Stimulated activated CD8-positive, alpha-beta memory T cell treated with anti-CD3 and anti-CD28 coated beads, Interleukin-4, amount 100 ng/mL, for 24 hours (primary cell): ENCODE data around the gene PIP4K2C.

ENCODE experiments used
- DNase-seq: peaks from one replicate; pipeline ENCODE4 v3.0.0-alpha.2; 2020; ENCODE audit warnings: low read depth

PIP4K2C gene

DNA sequence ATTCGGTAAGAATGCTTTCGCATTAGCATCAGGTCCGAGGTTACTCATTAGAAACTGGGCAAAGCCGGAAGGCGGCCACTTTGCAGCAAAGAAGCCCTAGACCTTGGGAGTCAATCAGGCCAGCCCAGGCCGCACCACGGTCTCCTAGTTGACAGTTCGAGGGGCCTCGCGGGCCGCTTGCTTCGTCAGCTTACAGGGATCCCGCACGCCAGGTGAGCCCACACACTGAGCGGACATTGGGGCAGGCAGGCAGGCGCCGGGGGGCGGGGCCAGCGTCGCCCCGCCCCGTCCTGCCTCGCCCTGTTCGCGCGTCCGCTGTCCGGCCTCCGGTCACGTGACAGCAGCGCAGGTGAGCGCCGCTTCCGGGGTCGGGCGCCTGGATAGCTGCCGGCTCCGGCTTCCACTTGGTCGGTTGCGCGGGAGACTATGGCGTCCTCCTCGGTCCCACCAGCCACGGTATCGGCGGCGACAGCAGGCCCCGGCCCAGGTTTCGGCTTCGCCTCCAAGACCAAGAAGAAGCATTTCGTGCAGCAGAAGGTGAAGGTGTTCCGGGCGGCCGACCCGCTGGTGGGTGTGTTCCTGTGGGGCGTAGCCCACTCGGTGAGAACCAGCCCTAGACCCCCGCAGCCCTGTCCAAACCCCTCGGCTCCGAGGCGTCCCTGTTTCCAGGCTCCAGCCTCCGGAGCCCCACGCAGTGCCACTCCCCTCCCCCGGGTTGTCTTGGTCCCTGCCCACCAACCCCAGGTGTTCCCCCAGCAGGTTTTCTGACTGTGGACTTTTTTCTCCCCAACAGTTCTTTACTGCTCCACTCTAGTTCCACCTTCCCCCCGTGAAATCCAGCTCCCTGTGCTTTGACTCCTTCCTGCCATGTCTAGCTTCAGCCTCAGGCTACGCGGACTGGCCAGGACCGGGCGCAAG lies at the start of gene PIP4K2C:
PIP4K2C (plus strand) TSS at position 329 of the 918 bp plus-strand sequence; CDS start at position 427, 98 bp downstream.
- DNase-seq = peak; percentile 70

DNA sequence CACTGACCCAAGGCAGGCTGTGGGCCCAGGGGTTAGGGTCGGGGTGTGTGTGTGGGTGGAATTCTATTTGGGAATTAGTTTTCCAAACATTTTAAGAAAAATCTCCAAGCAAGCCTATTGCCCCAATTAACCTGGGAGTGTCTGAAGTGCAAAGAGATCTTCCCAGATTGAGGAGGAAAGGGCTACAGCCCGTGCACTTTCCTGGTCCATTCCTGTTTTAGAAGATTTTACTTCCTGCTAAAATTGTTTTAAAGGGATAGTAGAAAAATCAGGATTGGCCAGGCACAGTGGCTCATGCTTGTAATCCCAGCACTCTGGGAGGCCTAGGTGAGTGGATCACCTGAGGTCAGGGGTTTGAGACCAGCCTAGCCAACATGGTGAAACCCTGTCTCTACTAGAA lies 49.3 kb upstream of the PIP4K2C start:
- no peak for DNase-seq

DNA sequence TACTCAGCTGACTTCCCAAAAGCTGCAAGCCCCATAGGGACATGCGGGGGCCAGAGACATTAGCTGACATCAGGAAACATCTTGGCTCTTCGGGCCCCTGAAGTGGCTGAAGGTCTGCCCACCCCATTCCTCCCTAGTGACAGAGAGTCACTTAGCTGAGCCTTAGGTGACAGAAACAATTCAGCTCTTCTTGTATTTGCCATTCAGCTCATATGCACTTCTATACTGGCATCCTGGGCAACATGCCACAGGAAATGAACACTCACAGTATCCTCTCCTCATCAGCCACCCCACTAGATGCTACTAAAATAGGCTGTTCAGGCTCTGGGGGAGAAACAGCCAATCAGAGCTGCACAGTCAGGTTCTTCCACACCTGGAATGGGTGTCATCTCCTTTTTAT lies 47.4 kb upstream of the PIP4K2C start:
- DNase-seq = no peak

DNA sequence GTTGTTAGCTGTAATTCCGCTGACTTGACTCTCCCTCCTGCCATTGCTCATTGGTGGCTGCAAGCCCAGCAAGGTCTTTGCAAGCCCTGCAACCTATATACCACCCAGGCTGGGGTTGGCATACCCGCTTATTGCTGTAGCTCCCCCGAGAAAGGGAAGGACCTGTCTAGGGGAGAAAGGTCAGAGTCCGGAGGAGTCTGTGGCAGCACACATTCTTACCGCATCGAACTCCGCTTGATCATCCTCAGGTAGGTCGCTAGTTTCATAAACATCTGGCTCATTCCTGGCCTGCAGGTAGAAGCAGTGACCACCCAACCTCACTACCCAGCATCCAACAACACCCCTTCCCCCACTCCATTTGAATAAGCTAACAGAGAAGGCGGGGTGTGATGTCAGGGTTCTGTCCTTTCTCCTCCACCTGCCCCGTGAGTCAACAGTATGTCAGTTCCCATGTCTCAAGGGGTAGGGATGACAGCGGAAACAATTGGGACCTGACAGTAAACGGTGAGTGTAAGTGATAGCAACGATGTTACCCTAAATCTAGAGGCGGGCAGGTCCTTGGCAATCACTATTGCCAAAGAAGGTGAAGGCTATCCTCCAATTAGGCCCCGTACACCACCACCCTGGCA lies 45.1 kb upstream of the PIP4K2C start:
- DNase-seq = no peak

DNA sequence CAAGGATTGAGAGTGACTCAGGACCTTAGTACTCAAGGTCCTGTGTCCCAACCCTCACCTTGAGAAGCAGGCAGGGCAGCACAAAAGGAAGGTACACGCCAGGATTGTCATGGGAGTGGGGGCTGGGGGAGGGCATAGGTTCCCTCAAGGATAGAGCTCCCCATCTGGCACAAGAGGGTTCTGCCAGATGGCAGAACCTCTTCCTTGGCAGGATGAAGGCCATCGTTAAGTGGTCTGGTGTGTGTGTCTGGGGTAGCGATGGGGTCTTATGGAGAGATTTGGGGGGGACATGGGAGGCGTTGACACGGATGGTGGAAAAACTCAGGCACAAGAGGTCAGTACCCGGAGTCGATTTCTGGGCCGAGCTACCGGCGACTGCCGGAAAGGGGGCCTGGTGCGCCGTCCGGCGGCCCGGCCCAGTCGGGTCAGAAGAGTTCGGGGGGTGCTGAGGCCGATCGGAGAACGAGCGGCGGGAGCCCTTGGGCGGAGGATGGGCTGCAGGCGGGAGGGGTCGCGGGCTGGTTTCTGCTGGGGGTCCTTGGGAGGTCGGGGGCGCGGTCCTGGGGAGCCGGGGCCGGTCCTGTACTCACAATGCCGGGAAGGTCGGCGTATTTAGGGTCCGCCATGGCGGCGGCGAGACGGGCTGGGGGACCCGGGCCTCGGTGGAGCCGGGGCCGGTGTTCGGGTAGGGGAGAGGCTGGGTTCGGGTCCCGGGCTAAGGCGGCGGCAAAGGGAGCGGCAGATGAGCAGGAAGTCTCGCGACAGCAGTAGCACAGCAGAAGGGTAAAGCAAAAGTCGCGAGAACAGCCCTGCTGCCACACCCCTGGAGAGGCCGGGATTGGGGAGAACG lies 44.3 kb upstream of the PIP4K2C start, which contains the start of gene DCTN2:
DCTN2 (minus strand) TSS at position 755 of the 850 bp plus-strand sequence; CDS start at position 626, 129 bp downstream.
- peak; percentile 87 for DNase-seq

DNA sequence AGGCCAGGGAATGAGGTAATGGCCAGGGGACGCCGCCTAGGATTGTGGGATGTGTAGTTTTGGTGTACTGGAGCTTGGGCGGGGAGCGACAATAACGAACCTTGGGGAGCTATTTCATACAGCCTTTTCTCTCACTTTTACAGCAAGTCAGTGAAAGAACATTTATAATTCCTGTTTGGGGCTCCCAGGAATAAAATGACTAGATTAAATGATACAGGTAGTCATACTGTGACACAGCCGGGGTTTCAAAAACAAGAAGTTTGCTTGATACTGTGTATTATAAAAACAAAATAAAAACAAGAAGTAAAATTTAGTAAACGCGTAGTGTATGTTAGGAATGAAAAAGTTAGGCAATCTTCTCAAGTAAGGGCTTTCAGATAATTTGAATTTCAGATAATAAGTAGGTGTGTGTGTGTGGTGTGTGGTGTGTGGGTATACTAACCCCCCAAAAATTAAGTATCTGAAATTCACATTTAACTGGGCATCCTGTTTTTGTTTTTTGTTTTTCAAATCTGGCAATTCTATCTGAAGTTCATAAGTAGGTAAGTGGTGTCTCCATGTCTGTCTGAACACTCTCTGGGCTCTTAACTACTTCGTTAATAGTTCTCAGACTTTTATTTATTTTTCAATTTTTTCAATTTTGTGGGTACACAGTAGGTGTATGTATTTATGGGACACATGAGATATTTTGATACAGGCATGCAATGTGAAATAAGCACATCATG lies 43.5 kb upstream of the PIP4K2C start:
- DNase-seq = no peak

DNA sequence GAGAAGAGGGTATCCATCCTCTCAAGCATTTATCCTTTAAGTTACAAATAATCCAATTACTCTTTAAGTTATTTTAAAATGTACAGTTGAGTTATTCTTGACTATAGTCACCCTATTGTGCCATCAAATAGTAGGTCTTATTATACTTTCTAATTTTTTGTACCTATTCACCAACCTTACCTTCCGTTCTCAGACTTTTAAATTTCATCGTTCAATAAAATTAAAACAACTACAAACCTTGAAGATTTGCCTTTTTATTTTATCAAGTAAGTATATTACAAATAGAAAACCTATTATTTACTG lies 43.0 kb upstream of the PIP4K2C start:
- DNase-seq = no peak

DNA sequence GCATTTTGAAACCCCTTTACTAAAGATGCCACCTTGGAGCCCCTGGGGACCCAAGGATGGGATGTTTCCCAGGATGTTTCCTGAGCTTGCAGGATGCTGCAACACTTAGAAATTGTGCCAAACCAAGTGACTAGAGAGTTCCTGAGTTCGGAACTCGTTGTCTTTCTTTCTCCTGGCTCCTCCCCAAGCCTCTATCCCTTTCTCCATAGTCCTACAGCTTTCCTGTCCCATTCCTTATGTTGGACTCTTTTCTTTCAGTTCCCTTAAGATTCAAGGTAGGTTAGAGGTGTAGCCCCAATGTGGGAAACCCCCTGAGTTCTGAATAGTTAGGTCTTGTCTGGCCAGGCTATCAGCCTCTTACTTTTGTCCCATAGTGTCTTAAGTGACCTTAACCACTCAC lies 42.5 kb upstream of the PIP4K2C start:
- DNase-seq = no peak

DNA sequence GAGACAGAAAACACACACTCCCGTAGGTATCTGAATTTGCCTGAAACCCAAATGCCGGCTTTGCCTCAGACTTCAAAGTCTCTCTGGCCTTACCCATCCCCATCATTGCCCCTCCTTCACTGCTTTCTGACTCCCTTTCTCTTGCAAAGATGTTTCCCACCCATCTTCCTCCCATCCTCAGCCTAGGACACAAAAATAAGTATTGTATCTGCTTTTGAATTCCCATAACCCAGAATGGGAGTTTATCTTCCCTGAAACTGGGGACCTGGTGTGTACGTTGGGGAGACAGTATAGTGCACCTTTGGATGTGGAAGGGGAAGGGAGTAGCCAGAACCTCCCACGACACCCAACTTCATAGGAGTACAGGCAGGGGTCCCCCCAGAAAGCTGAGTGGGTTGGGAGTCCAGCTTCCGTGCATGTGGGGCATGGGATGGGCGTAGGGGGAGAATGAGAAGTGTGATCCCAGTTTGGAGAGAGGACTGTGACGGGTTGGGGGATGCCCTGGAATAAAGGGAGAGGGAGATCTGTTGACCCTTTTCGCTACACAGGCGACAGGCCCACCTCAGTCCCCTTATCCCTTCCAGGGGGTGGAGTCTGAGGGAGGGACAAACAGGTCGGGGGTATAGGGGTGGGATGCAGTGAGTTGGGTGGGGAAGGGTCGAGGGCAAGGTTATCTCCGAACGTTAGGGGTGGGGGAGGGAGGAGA lies 41.6 kb upstream of the PIP4K2C start:
- DNase-seq = no peak

DNA sequence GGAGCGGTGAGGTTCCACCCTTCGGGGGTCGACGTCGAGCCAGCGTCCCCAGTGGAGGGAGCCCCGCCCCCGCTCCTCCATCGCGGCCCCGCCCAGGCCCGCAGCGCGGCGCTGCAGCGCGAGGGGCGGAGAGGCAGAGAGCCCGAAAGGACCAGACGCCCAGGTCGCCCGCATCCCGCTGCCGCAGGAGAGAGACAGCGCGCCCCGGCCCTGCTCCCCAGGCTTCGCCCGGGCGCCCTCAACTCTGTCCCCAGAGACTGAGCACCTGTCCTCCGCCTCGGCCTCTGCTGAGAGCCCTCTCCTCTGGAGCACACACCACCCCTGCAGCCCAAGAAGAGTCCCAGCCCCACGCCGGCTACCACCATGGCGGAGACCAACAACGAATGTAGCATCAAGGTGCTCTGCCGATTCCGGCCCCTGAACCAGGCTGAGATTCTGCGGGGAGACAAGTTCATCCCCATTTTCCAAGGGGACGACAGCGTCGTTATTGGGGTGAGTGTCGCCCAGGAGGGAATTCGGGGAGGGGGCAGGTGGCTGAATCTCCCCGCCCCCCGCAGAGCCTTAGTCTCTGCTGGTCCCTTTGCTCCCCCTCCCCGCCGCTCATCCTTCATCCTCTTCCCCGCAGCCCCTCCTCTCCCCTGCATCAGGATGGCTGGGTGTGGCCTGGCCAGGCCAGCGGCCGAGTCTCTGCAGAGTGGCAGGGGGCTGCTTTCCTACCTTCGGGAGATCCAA lies 40.9 kb upstream of the PIP4K2C start, which contains the start of gene KIF5A:
KIF5A (plus strand) TSS at position 136 of the 732 bp plus-strand sequence; CDS start at position 364, 228 bp downstream.
- DNase-seq = peak; percentile 52

DNA sequence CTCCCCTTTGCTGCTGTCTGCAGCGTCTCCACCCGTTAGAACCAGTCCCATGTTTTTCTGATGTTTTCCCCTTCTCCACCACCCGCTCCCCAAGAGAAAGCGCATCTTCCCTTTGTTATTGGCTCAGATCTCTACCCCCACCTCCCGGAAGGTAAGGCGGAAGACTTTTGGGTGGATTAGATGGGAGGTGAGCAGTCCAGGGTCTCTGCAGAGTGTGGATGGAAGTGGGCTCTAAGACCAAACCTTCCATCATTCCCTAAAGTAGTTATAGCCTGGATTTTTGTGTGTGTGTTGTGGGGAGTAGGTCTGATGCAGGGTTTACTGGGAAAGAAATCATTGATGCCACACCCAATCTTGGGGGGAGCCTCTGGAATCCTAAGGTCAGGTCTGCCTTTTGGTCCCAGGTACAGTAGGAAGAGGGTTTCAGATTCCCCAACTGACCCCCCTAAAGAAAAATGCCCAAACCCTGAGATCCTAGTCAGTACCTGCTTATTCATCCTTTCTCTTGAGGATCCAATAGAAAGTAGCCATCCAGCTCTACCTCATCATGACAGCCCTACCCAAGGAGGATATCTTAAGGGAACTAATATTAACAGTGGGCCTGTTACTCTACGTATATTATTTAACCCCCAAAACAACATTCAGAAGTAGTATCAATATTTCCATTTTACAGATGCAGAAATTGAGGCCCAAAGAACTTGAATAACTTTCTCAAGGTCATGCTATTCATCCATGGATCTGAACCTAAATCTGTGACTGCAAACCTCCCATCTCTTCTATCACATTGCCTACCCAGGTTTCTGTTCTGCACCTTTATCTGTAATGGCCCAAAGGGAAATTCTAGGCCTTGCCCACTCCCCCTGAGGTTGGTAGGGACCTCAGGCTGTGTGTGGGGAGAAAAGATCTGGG lies 40.1 kb upstream of the PIP4K2C start:
- no peak for DNase-seq

DNA sequence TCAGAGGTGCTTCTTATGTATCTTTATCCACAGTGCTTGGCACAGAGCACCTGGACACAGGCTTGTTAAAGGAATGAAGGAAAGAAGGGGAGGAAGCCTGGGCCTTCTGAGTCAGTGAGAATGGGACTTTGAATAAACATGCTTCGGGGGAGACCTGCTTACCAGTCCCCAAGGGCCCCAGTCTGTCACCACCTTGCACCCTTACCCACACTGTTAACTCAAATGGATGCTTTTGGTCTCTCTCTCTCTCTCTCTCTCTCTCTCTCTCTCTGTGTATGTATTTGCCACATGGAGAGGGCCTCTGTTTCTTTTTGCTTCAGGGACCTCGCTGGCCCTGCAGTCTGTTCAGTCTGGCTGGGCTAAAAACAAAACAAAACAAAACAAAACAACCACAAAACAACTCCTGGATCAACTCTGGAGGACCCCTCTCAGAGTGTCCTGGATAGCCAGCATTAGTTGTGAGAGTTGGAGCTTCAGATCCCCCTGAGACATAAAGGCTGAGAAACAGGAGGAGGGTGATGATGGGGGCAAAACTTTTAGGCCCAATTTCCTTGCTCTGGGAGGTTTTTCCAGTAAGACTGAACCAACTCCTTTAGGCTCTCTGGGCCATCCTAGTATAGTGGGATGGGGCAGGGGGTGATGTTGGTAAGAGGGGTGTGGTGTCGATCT lies 39.2 kb upstream of the PIP4K2C start:
- DNase-seq = no peak

DNA sequence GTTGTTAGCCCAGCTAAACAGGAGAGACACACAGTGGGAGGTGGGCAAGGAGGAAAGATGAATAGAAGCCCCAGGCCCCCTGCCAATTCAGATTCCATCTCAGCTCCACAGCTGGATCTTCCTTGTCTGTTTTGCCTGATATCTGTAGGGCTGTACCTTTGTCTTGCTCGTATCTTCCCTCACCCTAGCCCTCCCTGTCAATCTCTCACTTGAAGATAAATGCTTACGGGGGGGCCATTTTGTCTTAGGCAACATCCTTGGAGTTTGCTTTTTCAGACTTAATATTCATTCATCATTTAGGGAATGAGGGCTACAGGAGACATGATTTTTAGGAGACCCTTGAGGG lies 38.7 kb upstream of the PIP4K2C start:
- no peak for DNase-seq

DNA sequence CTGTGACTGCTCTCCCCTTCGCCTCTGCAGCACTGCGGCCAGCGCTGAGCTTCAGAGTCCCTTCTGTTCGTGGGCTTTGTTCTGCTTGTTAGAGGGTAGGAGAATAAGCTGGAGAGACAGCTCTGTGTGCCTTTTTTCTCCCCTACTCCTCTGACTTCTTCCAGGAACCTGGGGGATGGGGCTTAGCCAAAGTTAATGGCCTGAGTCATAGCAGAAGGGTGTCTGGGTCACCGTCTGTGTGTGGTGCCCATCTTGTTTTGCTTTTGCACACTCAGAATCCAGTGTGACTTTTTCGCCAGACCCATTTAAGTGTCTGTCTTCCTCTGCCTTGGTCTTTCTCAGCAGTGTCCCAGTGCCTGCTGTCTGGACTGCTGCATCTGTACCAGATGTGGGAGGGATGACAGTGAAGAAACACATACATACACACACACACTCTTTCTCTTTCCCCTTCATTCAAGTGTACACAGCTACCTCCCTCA lies 38.1 kb upstream of the PIP4K2C start:
- no peak for DNase-seq

DNA sequence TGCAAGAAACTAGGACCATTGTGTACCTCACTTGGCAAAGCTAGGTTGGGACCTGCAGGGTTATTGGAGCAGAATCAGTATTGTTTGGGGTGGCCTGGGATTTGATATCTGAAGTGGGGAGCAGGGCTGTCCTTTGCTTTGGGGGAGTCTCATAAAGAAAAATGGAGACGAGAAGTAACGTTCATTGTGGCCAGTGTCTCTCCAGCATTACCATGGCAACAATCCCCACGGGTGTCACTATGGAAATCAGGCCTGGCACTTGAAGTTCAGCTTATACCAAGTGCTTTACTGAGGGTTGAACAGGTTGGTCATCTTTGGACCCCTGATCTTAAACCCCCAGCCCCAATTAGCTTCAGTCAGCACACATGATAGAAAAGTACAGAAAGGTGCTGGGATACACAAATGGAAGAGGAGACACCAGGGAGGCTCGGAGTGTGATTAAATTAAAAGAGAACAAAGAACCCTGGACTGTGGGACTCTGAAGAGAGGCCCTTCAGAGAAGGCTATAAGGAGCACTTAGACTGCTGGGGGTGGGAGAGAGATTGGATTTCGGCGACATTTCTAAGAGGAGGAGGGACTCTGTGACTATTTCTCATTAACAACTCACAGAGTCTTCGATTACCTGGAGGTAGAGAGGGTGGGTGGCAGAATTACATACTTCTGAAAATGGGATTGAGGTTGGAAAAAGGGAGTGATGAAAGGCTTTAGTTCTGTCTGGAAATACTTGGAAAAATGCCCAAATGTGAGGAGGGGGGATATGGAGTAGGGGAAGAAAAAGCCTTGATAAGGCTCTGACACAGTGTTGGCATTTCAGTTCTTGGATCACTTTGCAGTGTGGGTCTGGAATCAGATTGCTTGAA lies 37.4 kb upstream of the PIP4K2C start:
- no peak for DNase-seq

DNA sequence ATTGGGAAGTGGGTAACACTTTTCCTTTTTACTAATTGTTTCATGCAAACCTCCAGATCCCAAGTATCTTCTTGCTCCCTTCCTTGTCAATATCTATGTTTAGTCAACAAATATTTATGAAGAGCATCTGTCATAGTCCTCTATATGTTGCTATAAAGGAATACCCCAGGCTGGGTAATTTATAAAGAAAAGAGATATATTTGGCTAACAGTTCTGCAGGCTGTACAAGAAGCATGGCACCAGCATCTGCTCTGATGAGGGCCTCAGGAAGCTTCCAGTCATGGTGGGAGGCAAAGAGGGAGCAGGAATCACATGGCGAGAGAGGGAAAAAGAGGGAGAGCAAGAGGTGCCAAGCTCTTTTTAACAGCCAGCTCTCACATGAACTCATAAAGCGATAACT lies 36.5 kb upstream of the PIP4K2C start:
- DNase-seq = no peak

DNA sequence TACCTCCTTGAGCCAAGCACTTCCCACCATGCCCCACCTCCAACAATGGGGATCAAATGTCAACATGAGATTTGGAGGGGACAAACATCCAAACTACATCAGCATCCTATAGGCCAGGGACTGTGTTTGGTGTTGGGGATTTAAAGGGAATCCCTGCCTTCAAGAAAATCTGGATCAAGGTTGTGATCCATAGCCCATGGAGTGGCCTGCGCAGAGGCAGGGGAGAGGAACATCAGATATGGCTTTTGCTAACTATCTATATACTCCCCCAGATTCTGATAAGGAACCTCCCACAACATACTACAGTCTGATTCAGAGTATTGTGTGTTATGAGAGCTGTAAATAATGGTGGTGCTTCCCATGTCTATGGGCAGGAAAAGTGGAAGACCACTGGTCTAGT lies 36.1 kb upstream of the PIP4K2C start:
- no peak for DNase-seq

DNA sequence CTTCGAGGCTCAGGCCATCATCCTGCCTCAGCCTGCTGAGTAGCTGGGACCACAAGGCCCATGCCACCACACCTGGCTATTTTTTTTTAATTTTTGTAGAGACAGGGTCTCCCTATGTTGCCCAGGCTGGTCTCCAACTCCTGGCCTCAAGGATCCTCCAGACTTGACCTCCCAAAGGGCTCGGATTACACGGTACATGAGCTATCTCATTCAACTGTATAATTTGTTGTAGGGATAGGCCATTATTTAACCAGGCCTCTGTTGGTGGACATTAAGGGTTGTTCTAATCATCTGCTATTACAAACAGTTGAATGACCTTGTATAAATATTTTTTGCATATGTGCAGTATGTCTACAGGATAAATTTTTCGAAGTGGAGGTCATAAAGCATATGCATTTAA lies 32.1 kb upstream of the PIP4K2C start:
- DNase-seq = no peak
